ENCODE results near the gene SERINC5.

The SERINC5 gene

GRCh38 chr5:80259511-80260203 is 3.8 kb upstream of the SERINC5 start:
- TF ChIP-seq, protein P1, sequence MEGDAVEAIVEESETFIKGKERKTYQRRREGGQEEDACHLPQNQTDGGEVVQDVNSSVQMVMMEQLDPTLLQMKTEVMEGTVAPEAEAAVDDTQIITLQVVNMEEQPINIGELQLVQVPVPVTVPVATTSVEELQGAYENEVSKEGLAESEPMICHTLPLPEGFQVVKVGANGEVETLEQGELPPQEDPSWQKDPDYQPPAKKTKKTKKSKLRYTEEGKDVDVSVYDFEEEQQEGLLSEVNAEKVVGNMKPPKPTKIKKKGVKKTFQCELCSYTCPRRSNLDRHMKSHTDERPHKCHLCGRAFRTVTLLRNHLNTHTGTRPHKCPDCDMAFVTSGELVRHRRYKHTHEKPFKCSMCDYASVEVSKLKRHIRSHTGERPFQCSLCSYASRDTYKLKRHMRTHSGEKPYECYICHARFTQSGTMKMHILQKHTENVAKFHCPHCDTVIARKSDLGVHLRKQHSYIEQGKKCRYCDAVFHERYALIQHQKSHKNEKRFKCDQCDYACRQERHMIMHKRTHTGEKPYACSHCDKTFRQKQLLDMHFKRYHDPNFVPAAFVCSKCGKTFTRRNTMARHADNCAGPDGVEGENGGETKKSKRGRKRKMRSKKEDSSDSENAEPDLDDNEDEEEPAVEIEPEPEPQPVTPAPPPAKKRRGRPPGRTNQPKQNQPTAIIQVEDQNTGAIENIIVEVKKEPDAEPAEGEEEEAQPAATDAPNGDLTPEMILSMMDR (IDR thresholded peaks at IDR 0.05; ENCODE audit: borderline replicate concordance, control extremely low read depth, extremely low read depth, insufficient read depth, missing control alignments): no peak
- in situ Hi-C loops (cut with MboI; ENCODE audit: low sequenced_read_pairs, unreplicated experiment): no loop called here
- no peak for DNase-seq (ENCODE audit: low spot score)

DNA sequence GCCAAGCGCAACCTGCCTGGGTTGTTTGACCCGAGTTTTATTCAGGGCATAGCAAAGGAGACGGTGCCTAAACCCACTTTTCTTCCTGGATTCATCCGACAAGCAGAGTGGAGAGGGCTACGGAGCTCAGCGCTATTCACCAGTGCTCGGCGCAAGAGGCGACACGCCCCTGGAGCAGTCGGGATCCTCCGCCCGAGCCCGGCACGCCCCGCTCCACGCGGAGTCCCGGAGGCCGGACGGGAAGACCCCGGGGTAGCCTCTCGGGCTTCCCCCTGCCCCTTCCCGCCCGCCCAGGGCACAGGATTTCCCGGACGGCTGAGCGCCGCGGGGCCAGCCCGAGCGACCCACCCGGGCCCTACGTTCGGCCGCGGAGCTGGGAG is 427 bp downstream of the SERINC5 start:
- DNase-seq (ENCODE audit: low spot score): no peak
- in situ Hi-C loops (cut with MboI; ENCODE audit: low sequenced_read_pairs, unreplicated experiment): no loop called here
- TF ChIP-seq, protein P1 (IDR thresholded peaks at IDR 0.05; ENCODE audit: borderline replicate concordance, control extremely low read depth, extremely low read depth, insufficient read depth, missing control alignments): no peak

GRCh38 chr5:80254767-80255430 is 949 bp downstream of the SERINC5 start:
- in situ Hi-C loops (cut with MboI; ENCODE audit: low sequenced_read_pairs, unreplicated experiment): no loop called here
- TF ChIP-seq, protein P1 (IDR thresholded peaks at IDR 0.05; ENCODE audit: borderline replicate concordance, control extremely low read depth, extremely low read depth, insufficient read depth, missing control alignments): no peak
- DNase-seq (ENCODE audit: low spot score): no peak

GRCh38 chr5:80251636-80252035 is 4.2 kb downstream of the SERINC5 start:
- TF ChIP-seq, protein P1 (IDR thresholded peaks at IDR 0.05; ENCODE audit: borderline replicate concordance, control extremely low read depth, extremely low read depth, insufficient read depth, missing control alignments): no peak
- in situ Hi-C loops (cut with MboI; ENCODE audit: low sequenced_read_pairs, unreplicated experiment): no loop called here
- no peak for DNase-seq (ENCODE audit: low spot score)

DNA sequence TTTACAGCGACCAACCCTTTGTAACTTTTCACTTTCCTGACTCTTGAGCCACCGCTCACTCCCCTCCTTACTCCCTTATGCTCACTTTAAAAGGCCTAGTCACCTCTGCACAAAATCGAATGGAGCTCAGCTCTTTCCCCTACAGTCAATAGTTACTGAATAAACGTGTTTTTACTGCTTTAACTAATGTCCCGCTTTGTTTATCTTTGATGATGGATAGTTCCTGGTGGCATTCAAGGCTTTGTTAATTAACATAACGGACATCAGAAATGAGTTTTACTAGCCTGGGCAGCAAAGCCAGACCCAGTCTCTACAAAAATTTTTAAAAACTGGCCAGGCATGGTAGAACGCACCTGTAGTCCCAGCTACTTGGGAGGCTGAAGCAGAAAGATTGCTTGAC is 5.0 kb downstream of the SERINC5 start:
- in situ Hi-C loops (cut with MboI; ENCODE audit: low sequenced_read_pairs, unreplicated experiment): no loop called here
- DNase-seq (ENCODE audit: low spot score): no peak
- TF ChIP-seq, protein P1 (IDR thresholded peaks at IDR 0.05; ENCODE audit: borderline replicate concordance, control extremely low read depth, extremely low read depth, insufficient read depth, missing control alignments): no peak

DNA sequence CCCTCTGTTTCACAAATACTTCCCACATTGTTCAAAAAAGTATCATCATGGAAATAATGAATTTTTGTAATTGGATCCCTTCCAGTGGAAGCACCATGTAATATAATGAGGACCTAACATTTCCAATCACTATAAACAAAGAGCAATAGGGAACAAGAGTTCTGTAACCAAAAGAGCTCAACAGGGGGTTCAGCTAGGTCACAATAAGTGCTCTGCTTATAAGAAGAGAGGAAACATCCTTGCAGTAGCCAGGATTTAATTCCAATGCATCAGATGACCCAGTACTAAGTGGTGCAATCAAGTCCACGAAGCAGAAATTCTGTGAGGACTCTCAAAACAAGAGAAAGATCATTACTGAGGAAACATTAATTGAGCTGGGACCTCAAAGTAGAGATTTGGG is 5.9 kb downstream of the SERINC5 start:
- DNase-seq (ENCODE audit: low spot score): no peak

More for the DNA sequence above, 5.9 kb downstream of the SERINC5 start:
- in situ Hi-C loops (cut with MboI; ENCODE audit: low sequenced_read_pairs, unreplicated experiment): no loop called here
- TF ChIP-seq, protein P1 (IDR thresholded peaks at IDR 0.05; ENCODE audit: borderline replicate concordance, control extremely low read depth, extremely low read depth, insufficient read depth, missing control alignments): no peak

Measured in GM13976 (cell line).